BJ (cell line): ENCODE measurements around the gene CLCF1. TPM values are rescaled to one million over a fixed set of nuclear protein-coding genes. Genes with fewer than 3 reads are reported as not detected.

Experiments used
- CTCF ChIA-PET: fragments of 350-600 bp; formaldehyde crosslinking; extraction: SDS; loops from one replicate; lab custom pipeline; 2021; ENCODE audit warnings: antibody characterized with exemption, inconsistent platforms; lab: Yijun Ruan, JAX
- POLR2A ChIA-PET: fragments of 300-600 bp; sonication (Branson Sonifier 250); formaldehyde crosslinking; extraction: SDS; loops from one replicate; lab custom pipeline; 2021; ENCODE audit warnings: antibody characterized with exemption; lab: Charles Lee
- DNase-seq: peaks from one replicate; pipeline ENCODE4 v3.0.0-alpha.2; 2011; ENCODE audit warnings: low read depth
- H3K27me3 ChIP-seq: 2 replicates; pipeline ENCODE4 v1.6.0; 2011; ENCODE audit warnings: low read length; ENCODE audit not compliant: control insufficient read depth, insufficient read depth
- H3K36me3 ChIP-seq: 2 replicates; pipeline ENCODE4 v1.5.1; 2011; ENCODE audit warnings: low read length; ENCODE audit not compliant: control insufficient read depth, insufficient read depth
- H3K4me3 ChIP-seq: 2 replicates; pipeline ENCODE4 v1.5.1; 2011; ENCODE audit warnings: low read depth, mild to moderate bottlenecking, control low read depth, low read length
- polyA plus RNA-seq: library from polyadenylated mRNA; depleted of rRNA; stranded (reverse); fragments of >200 nt; gene quantifications from 2 replicates; pipeline ENCODE4 v1.2.3, GENCODE V29; 2011
- TF ChIP-seq, protein P1 (sequence below): IDR thresholded peaks from 2 replicates; pipeline ENCODE4 v1.5.1; 2011; ENCODE audit warnings: low read depth, mild to moderate bottlenecking, control low read depth, inconsistent platforms, low read length, moderate library complexity; ENCODE audit not compliant: insufficient read depth

The CLCF1 gene
- polyA plus RNA-seq, 1 experiment: 21.3 TPM

- ChIA-PET CTCF (interaction anchor here (0.7 to 1.6 kb wide), 4 partner anchors 8 to 50 kb away, joined by 3 read pairs; no protein-coding TSS in a partner anchor), POLR2A (interaction anchor here (1.2 kb wide), 1 partner anchor 10 kb away, joined by 14 read pairs; no protein-coding TSS in a partner anchor)
- H3K27me3 ChIP-seq: no peaks in the 10 kb centered on the region
- TF ChIP-seq, protein P1, sequence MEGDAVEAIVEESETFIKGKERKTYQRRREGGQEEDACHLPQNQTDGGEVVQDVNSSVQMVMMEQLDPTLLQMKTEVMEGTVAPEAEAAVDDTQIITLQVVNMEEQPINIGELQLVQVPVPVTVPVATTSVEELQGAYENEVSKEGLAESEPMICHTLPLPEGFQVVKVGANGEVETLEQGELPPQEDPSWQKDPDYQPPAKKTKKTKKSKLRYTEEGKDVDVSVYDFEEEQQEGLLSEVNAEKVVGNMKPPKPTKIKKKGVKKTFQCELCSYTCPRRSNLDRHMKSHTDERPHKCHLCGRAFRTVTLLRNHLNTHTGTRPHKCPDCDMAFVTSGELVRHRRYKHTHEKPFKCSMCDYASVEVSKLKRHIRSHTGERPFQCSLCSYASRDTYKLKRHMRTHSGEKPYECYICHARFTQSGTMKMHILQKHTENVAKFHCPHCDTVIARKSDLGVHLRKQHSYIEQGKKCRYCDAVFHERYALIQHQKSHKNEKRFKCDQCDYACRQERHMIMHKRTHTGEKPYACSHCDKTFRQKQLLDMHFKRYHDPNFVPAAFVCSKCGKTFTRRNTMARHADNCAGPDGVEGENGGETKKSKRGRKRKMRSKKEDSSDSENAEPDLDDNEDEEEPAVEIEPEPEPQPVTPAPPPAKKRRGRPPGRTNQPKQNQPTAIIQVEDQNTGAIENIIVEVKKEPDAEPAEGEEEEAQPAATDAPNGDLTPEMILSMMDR: no peak
- no peak overlapping the region for H3K4me3 ChIP-seq
- H3K36me3 ChIP-seq: no peaks in the 10 kb centered on the region
- no peak for DNase-seq
These were observed 41.2 kb downstream of the CLCF1 start for GRCh38 chr11:67332081-67332691.

GRCh38 chr11:67323526-67323925 is 49.9 kb downstream of the CLCF1 start:
- CTCF ChIA-PET: interaction anchor here (1.2 to 11.2 kb wide), 7 partner anchors 11 to 71 kb away, joined by 3 to 133 read pairs (median 11); partner anchors contain the start of gene POLD4
- DNase-seq: no peak
- no peaks in the 10 kb centered on the region for H3K27me3 ChIP-seq

DNA sequence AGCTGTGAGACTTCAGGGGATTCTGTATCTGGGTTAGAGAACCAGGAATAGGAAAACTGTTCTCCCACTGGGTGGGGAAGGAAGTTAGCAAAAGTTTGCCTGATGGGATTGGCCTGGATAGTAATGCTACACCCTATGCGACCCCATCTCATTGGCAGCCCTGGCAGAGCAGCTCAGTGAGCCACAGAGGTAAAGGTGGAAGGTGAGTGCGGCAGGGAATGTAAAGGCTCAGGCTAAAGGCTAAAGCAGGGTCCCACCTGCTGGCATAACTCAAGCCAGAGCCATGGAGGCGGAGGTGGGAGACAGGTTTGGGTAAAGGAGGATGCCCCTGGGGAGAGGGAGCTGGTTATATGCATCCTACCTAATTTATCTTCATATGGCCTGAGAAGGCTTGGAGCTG is 51.3 kb downstream of the CLCF1 start:
- CTCF ChIA-PET: interaction anchor here (0.7 to 11.2 kb wide), 10 partner anchors 19 to 241 kb away, joined by 3 to 133 read pairs (median 4); partner anchors contain the start of gene SSH3
- POLR2A ChIA-PET: interaction anchor here (1.1 kb wide), 1 partner anchor 10 kb away, joined by 14 read pairs; no protein-coding TSS in a partner anchor
- no peak for DNase-seq
- TF ChIP-seq, protein P1: no peak
- no peaks in the 10 kb centered on the region for H3K36me3 ChIP-seq
- H3K27me3 ChIP-seq: no peaks in the 10 kb centered on the region
- H3K4me3 ChIP-seq: no peak overlapping the region

More at GRCh38 chr11:67323526-67323925, 49.9 kb downstream of the CLCF1 start:
- H3K4me3 ChIP-seq: no peak overlapping the region
- POLR2A ChIA-PET: no interaction called here
- TF ChIP-seq, protein P1: no peak
- H3K36me3 ChIP-seq: no peaks in the 10 kb centered on the region

- TF ChIP-seq, protein P1: no peak
- H3K27me3 ChIP-seq: no peaks in the 10 kb centered on the region
- DNase-seq: no peak
- ChIA-PET POLR2A (no interaction called here), CTCF (interaction anchor here (1.2 to 11.2 kb wide), 5 partner anchors 25 to 60 kb away, joined by 3 to 133 read pairs (median 33); no protein-coding TSS in a partner anchor)
- no peak overlapping the region for H3K4me3 ChIP-seq
- H3K36me3 ChIP-seq: no peaks in the 10 kb centered on the region
These were observed 52.0 kb downstream of the CLCF1 start for GRCh38 chr11:67321313-67321871.

DNA sequence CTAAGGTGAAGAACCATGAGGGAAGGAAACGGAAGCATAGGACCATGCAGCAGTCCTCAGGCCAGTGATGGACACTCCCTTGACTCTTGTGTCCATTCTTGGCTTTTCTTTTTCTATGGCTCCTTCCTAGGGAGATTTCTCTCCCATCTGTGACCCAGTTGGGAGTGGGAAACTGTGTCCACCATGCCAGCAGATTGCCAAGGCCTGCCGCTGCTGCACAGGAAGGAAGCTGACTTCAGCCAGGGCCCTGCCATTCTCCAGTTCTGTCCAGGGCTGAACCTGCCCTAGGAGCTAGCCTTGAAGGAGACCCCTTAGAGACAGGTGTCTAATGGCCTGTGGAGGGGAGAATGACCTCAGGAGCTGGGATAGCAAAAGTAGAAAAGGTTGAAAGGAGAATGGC is 52.7 kb downstream of the CLCF1 start:
- POLR2A ChIA-PET: no interaction called here
- no peaks in the 10 kb centered on the region for H3K27me3 ChIP-seq
- DNase-seq: no peak
- TF ChIP-seq, protein P1: no peak
- CTCF ChIA-PET: interaction anchor here (0.8 to 11.2 kb wide), 7 partner anchors 16 to 61 kb away, joined by 3 to 133 read pairs (median 4); partner anchors contain the start of gene POLD4
- no peak overlapping the region for H3K4me3 ChIP-seq
- H3K36me3 ChIP-seq: no peaks in the 10 kb centered on the region
